Measurements from ENCODE around the gene ATP13A1. TPM values are rescaled to one million over a fixed set of nuclear protein-coding genes. Genes with fewer than 3 reads are reported as not detected.

ATP13A1 gene
- total and polyA plus RNA-seq, 2 of the 8 experiments (the other 6 are each of a cell fraction or from before 2014, with no cell fraction given) = 33.0 to 64.2 TPM

GRCh38 chr19:19631346-19631745 lies 32.1 kb downstream of the ATP13A1 start:
- Histone ChIP-seq H2BK15ac (ENCODE audit: low read length) (no peak overlapping the region), H3K56ac (replicated peaks; ENCODE audit: insufficient read length, low read depth, low read length) (no peak overlapping the region), H3K18ac (ENCODE audit: extremely low read depth, low read length) (no peak overlapping the region), H2AFZ (ENCODE audit: low read length) (no peak overlapping the region), H3K14ac (ENCODE audit: insufficient read length) (no peak overlapping the region), H3K4ac (replicated peaks; ENCODE audit: insufficient read length, low read depth, low read length) (no peak overlapping the region), H3K27me3 (replicated peaks in 1 of 4; ENCODE audit: control insufficient read depth in 3 of 4, extremely low read depth in 1 of 4, insufficient read depth in 3 of 4, low read length in 3 of 4) (no peaks in the 10 kb centered on the region), H3K23ac (ENCODE audit: insufficient read length) (no peak overlapping the region), H2BK5ac (ENCODE audit: low read depth, low read length) (no peak overlapping the region), H2BK12ac (ENCODE audit: low read depth, low read length) (no peak overlapping the region), H4K91ac (replicated peaks; ENCODE audit: insufficient read length, low read length) (no peak overlapping the region), H3K23me2 (ENCODE audit: low read depth, low read length) (peaks cover 10% of the 10 kb centered on the region), H3K79me2 (ENCODE audit: control insufficient read depth in 1 of 2, insufficient read depth in 2 of 2, low read length in 2 of 2) (peaks cover 0 to 12% of the 10 kb centered on the region in 2 experiments; a peak in 2 of 4 replicates), H3K4me2 (ENCODE audit: insufficient read depth in 1 of 2, low read depth in 2 of 2, low read length in 2 of 2) (no peak overlapping the region), H3K9ac (replicated peaks in 1 of 4; ENCODE audit: extremely low read depth in 1 of 4, low read depth in 3 of 4, low read length in 3 of 4) (no peak overlapping the region), H4K20me1 (replicated peaks in 1 of 2; ENCODE audit: control insufficient read depth in 1 of 2, insufficient read depth in 2 of 2, low read length in 2 of 2) (peaks cover 0 to 7% of the 10 kb centered on the region in 2 experiments), H3K9me3 (ENCODE audit: insufficient read depth in 2 of 2, low read depth in 1 of 2, low read length in 1 of 2) (no peaks in the 10 kb centered on the region), H2BK120ac (replicated peaks; ENCODE audit: low read depth, low read length) (no peak overlapping the region), H2BK20ac (ENCODE audit: low read length) (no peak overlapping the region), H3K4me1 (replicated peaks in 1 of 4; ENCODE audit: control insufficient read depth in 3 of 4, insufficient read depth in 4 of 4, low read length in 3 of 4) (peaks cover 0 to 11% (median 8%) of the 10 kb centered on the region in 4 experiments; a peak in 5 of 7 replicates), H3K4me3 (ENCODE audit: extremely low read depth in 1 of 4, insufficient read depth in 2 of 4, low read depth in 3 of 4, low read length in 4 of 4) (no peak overlapping the region), H4K5ac (ENCODE audit: insufficient read length, low read depth, low read length) (no peak overlapping the region), H2AK5ac (ENCODE audit: low read depth, low read length) (no peak overlapping the region), H4K8ac (ENCODE audit: extremely low read depth, insufficient read depth, low read length) (no peak overlapping the region), H3K36me3 (ENCODE audit: control insufficient read depth in 2 of 4, insufficient read depth in 4 of 4, low read length in 3 of 4) (peaks cover 4 to 12% (median 11%) of the 10 kb centered on the region in 4 experiments; a peak in 7 of 8 replicates), H3K79me1 (ENCODE audit: low read depth, low read length) (peaks cover 7% of the 10 kb centered on the region), H3K27ac (ENCODE audit: low read depth, low read length) (no peak overlapping the region)
- 95% methylated on average over 7 of the region's 7 CpGs; no CpG with 5 or more reads in 1 of the 2 experiments for WGBS, 2 experiments (ENCODE audit: extremely low coverage in 1 of 2, insufficient coverage in 1 of 2, insufficient read length in 1 of 2, insufficient replicate concordance in 2 of 2, low coverage in 1 of 2, low lambda C conversion rate in 2 of 2, missing lambda C conversion rate in 1 of 2)
- CTCF ChIA-PET (ENCODE audit: partially characterized antibody) = interaction anchor here (0.9 to 1.0 kb wide), 3 partner anchors 77 to 100 kb away, joined by 3 read pairs; no protein-coding TSS in a partner anchor
- POLR2A ChIA-PET (ENCODE audit: partially characterized antibody) = interaction anchor here (1.1 to 2.6 kb wide), 3 partner anchors 9 to 28 kb away, joined by 3 to 6 read pairs (median 3); no protein-coding TSS in a partner anchor
- FAIRE-seq (no peak), DNase-seq (ENCODE audit: low read depth in 1 of 2, low spot score in 2 of 2) (no peak)
- TF ChIP-seq BCL11A (IDR thresholded peaks at IDR 0.05; ENCODE audit: low read depth in 2 of 2, low read length in 2 of 2) (no peak), SIN3A (conservative IDR thresholded peaks at IDR 0.05 in 1 of 2, IDR thresholded peaks at IDR 0.05 in 1 of 2; ENCODE audit: low read depth in 1 of 2, low read length in 2 of 2) (no peak), CTBP2 (IDR thresholded peaks at IDR 0.05; ENCODE audit: borderline replicate concordance, insufficient read depth, insufficient read length, low read length) (no peak), ATF2 (IDR thresholded peaks at IDR 0.05; ENCODE audit: low read length) (no peak), USF2 (IDR thresholded peaks at IDR 0.05; ENCODE audit: low read length) (no peak), SIRT6 (IDR thresholded peaks at IDR 0.05; ENCODE audit: low read length) (no peak), RNF2 (IDR thresholded peaks at IDR 0.05; ENCODE audit: borderline replicate concordance, low read depth, low read length, missing control alignments, poor library complexity, severe bottlenecking) (no peak), FOSL1 (IDR thresholded peaks at IDR 0.05; ENCODE audit: insufficient read depth, low read depth, low read length) (no peak)
